ENCODE measurements around the gene PPP1R12C. TPM values are rescaled to one million over a fixed set of nuclear protein-coding genes. Genes with fewer than 3 reads are reported as not detected.

Gene PPP1R12C
- total RNA-seq, 4 donors from 2014 or later = 101 to 350 (median 154) TPM

DNA sequence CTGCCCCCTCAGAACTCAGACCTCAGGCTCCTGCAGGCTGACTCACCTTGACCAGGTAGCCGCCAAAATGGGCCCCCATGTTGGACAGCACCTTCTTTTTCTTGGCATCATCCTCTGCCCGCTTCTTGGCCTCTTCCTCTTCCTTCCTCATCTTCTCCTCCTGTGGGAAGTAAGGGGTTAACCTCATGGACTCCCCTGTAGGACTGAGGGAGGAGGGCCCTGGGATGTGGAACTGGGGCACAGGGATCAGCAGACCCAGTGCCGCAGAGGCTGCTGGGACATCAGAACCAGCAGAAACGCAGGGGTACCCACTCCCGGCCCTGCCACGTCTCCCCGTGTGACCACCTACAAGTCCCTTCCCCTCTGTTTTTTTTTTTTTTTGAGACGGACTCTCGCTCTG lies 20.5 kb upstream of the PPP1R12C start:
- TF ChIP-seq, protein P1, sequence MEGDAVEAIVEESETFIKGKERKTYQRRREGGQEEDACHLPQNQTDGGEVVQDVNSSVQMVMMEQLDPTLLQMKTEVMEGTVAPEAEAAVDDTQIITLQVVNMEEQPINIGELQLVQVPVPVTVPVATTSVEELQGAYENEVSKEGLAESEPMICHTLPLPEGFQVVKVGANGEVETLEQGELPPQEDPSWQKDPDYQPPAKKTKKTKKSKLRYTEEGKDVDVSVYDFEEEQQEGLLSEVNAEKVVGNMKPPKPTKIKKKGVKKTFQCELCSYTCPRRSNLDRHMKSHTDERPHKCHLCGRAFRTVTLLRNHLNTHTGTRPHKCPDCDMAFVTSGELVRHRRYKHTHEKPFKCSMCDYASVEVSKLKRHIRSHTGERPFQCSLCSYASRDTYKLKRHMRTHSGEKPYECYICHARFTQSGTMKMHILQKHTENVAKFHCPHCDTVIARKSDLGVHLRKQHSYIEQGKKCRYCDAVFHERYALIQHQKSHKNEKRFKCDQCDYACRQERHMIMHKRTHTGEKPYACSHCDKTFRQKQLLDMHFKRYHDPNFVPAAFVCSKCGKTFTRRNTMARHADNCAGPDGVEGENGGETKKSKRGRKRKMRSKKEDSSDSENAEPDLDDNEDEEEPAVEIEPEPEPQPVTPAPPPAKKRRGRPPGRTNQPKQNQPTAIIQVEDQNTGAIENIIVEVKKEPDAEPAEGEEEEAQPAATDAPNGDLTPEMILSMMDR (IDR thresholded peaks at IDR 0.05) = no peak
- TF ChIP-seq POLR2A (IDR thresholded peaks at IDR 0.05) = no peak
- no peak for TF ChIP-seq EP300 (IDR thresholded peaks at IDR 0.05; ENCODE audit: low read depth)
- TF ChIP-seq POLR2AphosphoS5 (IDR thresholded peaks at IDR 0.05) = no peak
- no peak for DNase-seq
- intact Hi-C loops (cut with DNase I; ENCODE audit: low total_unique reads) (no loop called here), in situ Hi-C loops (cut with MboI; ENCODE audit: low pct_ligation_motif_present in 1 of 4, low pct_unique_long_range_greater_than_20kb in 1 of 4, low sequenced_read_pairs in 3 of 4) (loop anchor here in 2 of 4 donors (10.0 kb wide), 2 partner anchors 277 to 357 kb away; no protein-coding TSS in a partner anchor)
- H3K4me3 ChIP-seq = no peak overlapping the region
- H3K4me1 ChIP-seq = no peaks in the 10 kb centered on the region
- WGBS, 2 donors (ENCODE audit: low coverage in 1 of 2) = 48 to 53% methylated on average over 3 to 9 of the region's 9 CpGs
- no peaks in the 10 kb centered on the region for H3K9me3 ChIP-seq
- no peaks in the 10 kb centered on the region for H3K36me3 ChIP-seq
- no peak overlapping the region for H3K27ac ChIP-seq
- H3K27me3 ChIP-seq = peaks cover 89% of the 10 kb centered on the region

DNA sequence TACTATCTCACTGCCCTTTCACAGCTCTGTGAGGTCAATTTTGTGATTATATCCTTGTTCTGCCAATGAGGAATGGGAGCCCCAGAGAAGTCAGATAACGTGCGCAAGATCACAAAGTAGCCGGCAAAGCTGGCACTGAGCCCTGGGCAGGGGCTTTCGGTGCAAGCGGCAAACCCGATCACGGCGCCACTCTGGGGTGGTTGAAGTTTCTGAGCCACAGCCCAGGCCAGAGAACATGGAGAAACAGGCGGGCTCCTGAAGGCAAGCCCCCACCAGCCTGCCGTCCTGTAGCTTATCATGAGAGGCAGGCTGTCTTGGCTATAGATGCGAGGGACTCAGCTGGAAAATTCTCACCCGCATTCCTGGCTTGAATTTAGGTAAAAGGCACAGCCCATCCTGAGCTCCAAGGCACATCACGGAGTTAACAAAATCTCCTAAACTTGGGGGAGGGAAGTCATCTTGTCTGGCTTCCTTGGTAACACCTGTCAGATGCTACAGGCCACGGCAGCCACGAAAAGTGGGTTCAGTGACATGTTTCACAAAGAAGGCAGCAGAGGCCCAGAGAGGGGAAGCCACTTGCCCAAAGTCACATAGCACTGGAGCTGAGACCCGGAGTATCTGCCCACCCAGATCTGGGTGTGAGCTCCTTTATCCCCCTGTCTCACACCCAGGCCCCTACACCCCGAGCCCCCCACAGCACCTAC lies 19.1 kb upstream of the PPP1R12C start:
- Histone ChIP-seq H3K9me3 (no peaks in the 10 kb centered on the region), H3K4me3 (no peak overlapping the region), H3K27ac (no peak overlapping the region), H3K36me3 (no peaks in the 10 kb centered on the region), H3K4me1 (no peaks in the 10 kb centered on the region), H3K27me3 (peaks cover 86% of the 10 kb centered on the region)
- in situ Hi-C loops (cut with MboI; ENCODE audit: low pct_ligation_motif_present in 1 of 4, low pct_unique_long_range_greater_than_20kb in 1 of 4, low sequenced_read_pairs in 3 of 4) (loop anchor here in 2 of 4 donors (10.0 kb wide), 2 partner anchors 278 to 358 kb away; no protein-coding TSS in a partner anchor), intact Hi-C loops (cut with DNase I; ENCODE audit: low total_unique reads) (no loop called here)
- 68% methylated on average over 17 of the region's 17 CpGs; no CpG with 5 or more reads in 1 of the 2 donors for WGBS, 2 donors (ENCODE audit: low coverage in 1 of 2)
- TF ChIP-seq POLR2A (IDR thresholded peaks at IDR 0.05) = no peak
- no peak for TF ChIP-seq POLR2AphosphoS5 (IDR thresholded peaks at IDR 0.05)
- TF ChIP-seq, protein P1 (IDR thresholded peaks at IDR 0.05) = no peak
- TF ChIP-seq EP300 (IDR thresholded peaks at IDR 0.05; ENCODE audit: low read depth) = no peak
- DNase-seq = no peak

DNA sequence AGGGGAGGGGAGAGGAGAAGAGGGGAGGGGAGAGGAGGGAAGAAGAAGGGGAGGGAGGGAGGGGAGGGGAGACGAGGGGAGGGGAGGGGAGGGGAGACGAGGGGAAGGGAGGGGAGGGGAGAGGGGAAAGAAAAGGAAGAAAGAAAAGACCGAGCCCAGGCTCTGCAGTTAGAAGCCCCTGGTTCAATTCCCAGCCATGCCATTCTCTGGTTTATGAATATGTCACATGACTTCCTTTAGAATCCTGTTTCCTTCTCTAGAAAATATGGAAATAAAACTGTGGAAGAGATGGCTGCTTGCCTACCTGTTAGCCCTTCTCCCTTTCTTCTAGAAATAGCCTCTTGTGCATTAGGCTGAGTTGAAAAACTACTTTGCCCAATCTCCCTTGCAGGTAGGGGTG lies 17.3 kb upstream of the PPP1R12C start:
- Histone ChIP-seq H3K27me3 (peaks cover 84% of the 10 kb centered on the region), H3K4me3 (no peak overlapping the region), H3K9me3 (no peaks in the 10 kb centered on the region), H3K27ac (no peak overlapping the region), H3K4me1 (no peaks in the 10 kb centered on the region), H3K36me3 (no peaks in the 10 kb centered on the region)
- intact Hi-C loops (cut with DNase I; ENCODE audit: low total_unique reads) = no loop called here
- TF ChIP-seq POLR2AphosphoS5 (IDR thresholded peaks at IDR 0.05) = no peak
- no peak for TF ChIP-seq POLR2A (IDR thresholded peaks at IDR 0.05)
- no peak for TF ChIP-seq EP300 (IDR thresholded peaks at IDR 0.05; ENCODE audit: low read depth)
- TF ChIP-seq, protein P1 (IDR thresholded peaks at IDR 0.05) = no peak
- in situ Hi-C loops (cut with MboI; ENCODE audit: low pct_ligation_motif_present in 1 of 4, low pct_unique_long_range_greater_than_20kb in 1 of 4, low sequenced_read_pairs in 3 of 4) = loop anchor here in 2 of 4 donors (10.0 kb wide), 2 partner anchors 280 to 360 kb away; no protein-coding TSS in a partner anchor
- 3% methylated on average over 3 of the region's 3 CpGs; no CpG with 5 or more reads in 1 of the 2 donors for WGBS, 2 donors (ENCODE audit: low coverage in 1 of 2)
- DNase-seq = no peak

DNA sequence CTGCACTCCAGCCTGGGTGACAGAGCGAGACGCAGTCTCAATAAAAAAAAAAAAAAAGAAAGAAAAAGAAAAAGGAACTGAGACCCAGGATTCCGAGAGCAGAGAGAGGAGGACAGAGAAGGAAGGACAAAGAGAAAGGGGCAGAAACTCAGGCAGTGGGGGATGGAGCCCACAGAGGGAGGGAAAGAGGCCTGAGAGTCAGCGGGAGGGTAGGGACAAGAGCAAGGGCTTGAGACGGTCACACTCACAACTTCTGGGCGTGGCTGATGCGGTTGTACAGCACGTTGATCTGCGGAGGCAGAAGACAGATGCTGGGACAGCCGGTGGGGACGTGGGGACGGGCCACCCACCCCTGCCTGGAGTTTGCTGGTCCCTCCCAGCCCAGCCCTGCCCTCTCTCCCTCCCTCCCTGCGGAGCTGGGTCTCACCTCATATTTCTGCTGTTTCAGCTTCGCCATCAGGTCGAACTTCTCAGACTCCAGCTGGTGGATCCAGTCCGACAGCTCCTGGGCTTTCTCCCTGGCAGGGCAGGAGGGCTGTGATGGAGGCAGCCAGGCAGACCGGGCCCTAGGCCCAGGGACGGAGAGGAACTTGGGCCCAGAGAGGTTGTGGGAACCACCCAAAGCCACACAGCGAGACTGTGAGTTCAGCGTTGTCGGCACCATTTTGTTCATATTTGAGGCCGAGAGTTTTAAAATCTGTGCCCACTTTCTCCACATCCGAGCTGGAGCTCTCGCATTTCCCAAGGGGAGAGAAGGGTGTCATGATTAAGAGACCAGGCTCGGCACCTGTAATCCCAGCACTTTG lies 16.4 kb upstream of the PPP1R12C start:
- in situ Hi-C loops (cut with MboI; ENCODE audit: low pct_ligation_motif_present in 1 of 4, low pct_unique_long_range_greater_than_20kb in 1 of 4, low sequenced_read_pairs in 3 of 4) (loop anchor here in 2 of 4 donors (10.0 kb wide), 2 partner anchors 281 to 361 kb away; no protein-coding TSS in a partner anchor), intact Hi-C loops (cut with DNase I; ENCODE audit: low total_unique reads) (no loop called here)
- DNase-seq = no peak
- Histone ChIP-seq H3K27me3 (peaks cover 86% of the 10 kb centered on the region), H3K4me3 (no peak overlapping the region), H3K4me1 (no peaks in the 10 kb centered on the region), H3K36me3 (no peaks in the 10 kb centered on the region), H3K9me3 (no peaks in the 10 kb centered on the region), H3K27ac (no peak overlapping the region)
- WGBS, 2 donors (ENCODE audit: low coverage in 1 of 2) = 57 to 68% methylated on average over 10 to 25 of the region's 25 CpGs
- TF ChIP-seq EP300 (IDR thresholded peaks at IDR 0.05; ENCODE audit: low read depth) = no peak
- TF ChIP-seq POLR2AphosphoS5 (IDR thresholded peaks at IDR 0.05) = no peak
- TF ChIP-seq, protein P1 (IDR thresholded peaks at IDR 0.05) = no peak
- TF ChIP-seq POLR2A (IDR thresholded peaks at IDR 0.05) = no peak

Measured in transverse colon (tissue), 4 donors.